ENCODE data around the gene VIPR2. TPM values are rescaled to one million over a fixed set of nuclear protein-coding genes. Genes with fewer than 3 reads are reported as not detected.

Gene VIPR2
- total and polyA plus RNA-seq, 2 donors, result 6.9 to 22.8 TPM

DNA sequence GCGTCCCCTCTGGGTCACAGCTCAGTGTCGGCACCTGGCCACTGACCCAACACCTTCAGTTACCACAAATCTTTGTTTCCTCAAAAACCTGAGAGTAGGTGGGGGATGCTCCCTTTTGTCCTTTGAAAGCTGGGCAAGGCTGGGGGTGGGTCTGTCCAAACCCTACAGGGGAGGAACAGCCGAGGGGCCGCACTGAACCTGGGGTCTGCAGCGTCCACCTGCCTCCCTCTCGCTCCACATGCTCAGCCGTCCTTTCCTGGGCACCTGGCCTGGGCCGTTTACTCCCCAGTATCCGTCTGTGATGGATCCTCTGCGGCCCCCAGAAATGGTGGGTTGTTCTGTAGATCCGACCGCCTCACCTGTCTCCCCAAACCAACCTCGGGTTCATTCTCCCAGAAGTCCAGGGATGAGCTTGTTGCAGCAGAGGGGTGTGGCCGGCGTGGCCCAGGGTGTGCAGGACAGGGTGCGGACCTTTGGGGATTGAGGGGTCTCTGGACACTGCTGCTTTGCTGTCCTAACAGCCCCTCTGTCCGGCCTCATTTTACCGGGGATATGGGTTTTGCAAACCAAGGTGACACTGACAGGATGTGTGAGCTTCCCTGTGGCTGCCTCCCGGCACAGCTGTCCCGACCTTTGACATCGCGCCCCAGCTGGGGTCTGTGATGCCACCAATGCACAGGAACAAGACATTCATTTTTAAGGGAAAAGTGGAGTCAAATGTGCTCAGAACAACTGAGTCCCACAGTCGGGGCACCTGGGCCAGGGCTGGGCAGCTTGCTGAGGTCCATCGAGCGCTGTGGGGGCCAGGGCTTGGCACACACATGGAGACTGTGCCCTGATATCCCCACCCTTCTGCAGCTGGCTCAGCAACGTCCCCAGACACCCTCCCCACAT, 115.9 kb downstream of the VIPR2 start:
- H3K4me1 ChIP-seq (ENCODE audit: control insufficient read depth in 2 of 2, insufficient read depth in 2 of 2, low read length in 2 of 2), result peaks cover 15 to 56% of the 10 kb centered on the region in 2 donors
- H3K36me3 ChIP-seq (ENCODE audit: control insufficient read depth in 2 of 2, insufficient read depth in 2 of 2, low read length in 1 of 2), result peaks cover 0 to 15% of the 10 kb centered on the region in 2 donors
- WGBS, result 86% methylated on average over 26 of the region's 26 CpGs
- DNase-seq (ENCODE audit: low read depth in 6 of 9, low spot score in 9 of 9), result no peak
- H3K27ac ChIP-seq (ENCODE audit: low read depth in 1 of 2, low read length in 1 of 2), result no peak overlapping the region
- H3K4me3 ChIP-seq (ENCODE audit: low read length in 2 of 2), result no peak overlapping the region
- H3K27me3 ChIP-seq (ENCODE audit: control insufficient read depth in 2 of 2, insufficient read depth in 1 of 2, low read length in 1 of 2), result peaks cover 0 to 38% of the 10 kb centered on the region in 2 donors
- H3K9me3 ChIP-seq (ENCODE audit: control insufficient read depth in 2 of 2, insufficient read depth in 1 of 2, low read length in 1 of 2), result no peaks in the 10 kb centered on the region

- Histone ChIP-seq H3K4me3 (ENCODE audit: low read length in 2 of 2) (no peak overlapping the region), H3K9me3 (ENCODE audit: control insufficient read depth in 2 of 2, insufficient read depth in 1 of 2, low read length in 1 of 2) (peaks cover 0 to 2% of the 10 kb centered on the region in 2 donors), H3K27ac (ENCODE audit: low read depth in 1 of 2, low read length in 1 of 2) (peak overlapping the region; percentile 18 to 43), H3K36me3 (ENCODE audit: control insufficient read depth in 2 of 2, insufficient read depth in 2 of 2, low read length in 1 of 2) (peaks cover 0 to 7% of the 10 kb centered on the region in 2 donors), H3K27me3 (ENCODE audit: control insufficient read depth in 2 of 2, insufficient read depth in 1 of 2, low read length in 1 of 2) (peaks cover 0 to 36% of the 10 kb centered on the region in 2 donors), H3K4me1 (ENCODE audit: control insufficient read depth in 2 of 2, insufficient read depth in 2 of 2, low read length in 2 of 2) (peaks cover 15 to 56% of the 10 kb centered on the region in 2 donors)
- DNase-seq (ENCODE audit: low read depth in 6 of 9, low spot score in 9 of 9), result no peak
- WGBS, result 88% methylated on average over 22 of the region's 22 CpGs
Measured at GRCh38 chr7:159027789-159028507, 116.7 kb downstream of the VIPR2 start.

GRCh38 chr7:159027056-159027788, 117.4 kb downstream of the VIPR2 start:
- no peak for DNase-seq (ENCODE audit: low read depth in 6 of 9, low spot score in 9 of 9)
- Histone ChIP-seq H3K4me1 (ENCODE audit: control insufficient read depth in 2 of 2, insufficient read depth in 2 of 2, low read length in 2 of 2) (peaks cover 15 to 56% of the 10 kb centered on the region in 2 donors), H3K27ac (ENCODE audit: low read depth in 1 of 2, low read length in 1 of 2) (peak overlapping the region in 1 of 2 donors; percentile 12), H3K36me3 (ENCODE audit: control insufficient read depth in 2 of 2, insufficient read depth in 2 of 2, low read length in 1 of 2) (peaks cover 0 to 6% of the 10 kb centered on the region in 2 donors), H3K4me3 (ENCODE audit: low read length in 2 of 2) (no peak overlapping the region), H3K27me3 (ENCODE audit: control insufficient read depth in 2 of 2, insufficient read depth in 1 of 2, low read length in 1 of 2) (peaks cover 0 to 34% of the 10 kb centered on the region in 2 donors), H3K9me3 (ENCODE audit: control insufficient read depth in 2 of 2, insufficient read depth in 1 of 2, low read length in 1 of 2) (peaks cover 0 to 7% of the 10 kb centered on the region in 2 donors)
- 89% methylated on average over 22 of the region's 22 CpGs for WGBS

DNA sequence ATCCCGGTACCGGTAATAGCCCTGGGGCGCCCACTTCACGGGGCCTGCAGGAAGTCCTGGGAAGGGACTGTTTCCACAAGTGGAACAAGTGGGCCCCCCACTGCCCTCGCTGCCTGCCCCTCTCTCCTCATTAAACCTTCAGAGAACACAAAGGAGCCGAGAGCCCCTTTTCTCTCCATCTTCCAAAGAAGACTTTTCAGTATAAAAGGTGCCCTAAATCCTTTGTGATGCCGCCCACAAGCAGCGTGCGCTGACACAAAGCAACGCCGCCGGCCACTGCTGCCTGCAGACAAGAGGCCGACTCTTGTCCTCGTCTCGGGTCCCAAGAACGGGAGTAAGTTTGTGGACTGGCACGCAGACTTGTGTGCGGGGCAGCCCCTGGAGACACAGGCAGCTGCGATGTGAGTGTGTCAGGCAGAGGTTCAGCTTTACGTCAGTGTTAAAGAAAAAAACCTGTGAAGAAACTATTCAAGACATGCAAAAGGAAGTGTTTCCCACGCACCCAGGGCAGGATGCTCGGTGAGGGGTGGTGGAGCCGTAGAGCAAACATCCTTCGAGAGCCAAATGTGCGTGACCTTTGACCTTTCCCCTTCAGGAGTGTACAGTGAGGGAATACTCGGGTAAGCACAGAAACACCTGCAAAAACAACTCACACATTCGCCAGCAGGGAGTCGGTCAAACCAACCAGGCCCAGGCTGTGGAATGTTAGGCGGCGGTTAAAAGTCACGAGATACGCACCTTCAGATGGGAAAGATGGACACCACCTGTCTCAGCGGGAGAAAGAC, 118.2 kb downstream of the VIPR2 start:
- Histone ChIP-seq H3K27ac (ENCODE audit: low read depth in 1 of 2, low read length in 1 of 2) (peak overlapping the region in 1 of 2 donors; percentile 46), H3K9me3 (ENCODE audit: control insufficient read depth in 2 of 2, insufficient read depth in 1 of 2, low read length in 1 of 2) (peaks cover 0 to 7% of the 10 kb centered on the region in 2 donors), H3K4me1 (ENCODE audit: control insufficient read depth in 2 of 2, insufficient read depth in 2 of 2, low read length in 2 of 2) (peaks cover 15 to 56% of the 10 kb centered on the region in 2 donors), H3K36me3 (ENCODE audit: control insufficient read depth in 2 of 2, insufficient read depth in 2 of 2, low read length in 1 of 2) (no peaks in the 10 kb centered on the region), H3K27me3 (ENCODE audit: control insufficient read depth in 2 of 2, insufficient read depth in 1 of 2, low read length in 1 of 2) (peaks cover 0 to 26% of the 10 kb centered on the region in 2 donors), H3K4me3 (ENCODE audit: low read length in 2 of 2) (no peak overlapping the region)
- 81% methylated on average over 33 of the region's 33 CpGs for WGBS
- peak in 4 of 9 donors; percentile 55 to 78 (median 62) for DNase-seq (ENCODE audit: low read depth in 6 of 9, low spot score in 9 of 9)

DNA sequence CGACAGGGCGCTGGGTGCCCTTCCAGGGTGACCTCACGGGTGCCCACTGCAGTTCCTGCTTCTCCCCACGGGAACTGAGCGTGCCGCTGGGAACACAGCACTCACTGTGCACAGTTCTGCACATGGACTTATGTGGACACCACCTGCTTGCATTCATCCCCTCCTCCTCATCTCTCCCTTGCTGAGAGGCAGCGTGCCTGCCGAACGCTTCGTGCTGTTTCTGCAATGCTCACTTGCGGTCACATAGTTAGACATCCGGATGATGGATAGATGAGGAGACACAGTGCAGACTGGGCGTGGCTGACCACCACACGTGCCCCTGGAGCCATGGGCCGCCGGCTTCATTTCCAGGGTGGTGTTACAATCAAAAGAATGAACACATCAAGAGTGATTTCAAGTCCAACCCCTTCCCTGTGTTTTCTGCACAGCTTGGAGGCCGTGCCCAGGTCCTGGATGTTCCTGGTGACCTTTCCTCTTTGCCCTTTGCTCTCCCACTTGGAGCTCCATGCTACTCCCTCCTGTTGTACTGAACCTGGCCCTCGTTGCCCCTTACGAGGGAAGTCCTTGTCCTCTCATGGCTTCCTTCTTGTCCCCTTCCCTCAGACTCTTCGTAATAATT, 119.4 kb downstream of the VIPR2 start:
- no peak for DNase-seq (ENCODE audit: low read depth in 6 of 9, low spot score in 9 of 9)
- peaks cover 9 to 45% of the 10 kb centered on the region in 2 donors for H3K4me1 ChIP-seq (ENCODE audit: control insufficient read depth in 2 of 2, insufficient read depth in 2 of 2, low read length in 2 of 2)
- WGBS, result 92% methylated on average over 20 of the region's 20 CpGs
- H3K27ac ChIP-seq (ENCODE audit: low read depth in 1 of 2, low read length in 1 of 2), result no peak overlapping the region
- no peaks in the 10 kb centered on the region for H3K36me3 ChIP-seq (ENCODE audit: control insufficient read depth in 2 of 2, insufficient read depth in 2 of 2, low read length in 1 of 2)
- H3K4me3 ChIP-seq (ENCODE audit: low read length in 2 of 2), result no peak overlapping the region
- peaks cover 4 to 13% of the 10 kb centered on the region in 2 donors for H3K9me3 ChIP-seq (ENCODE audit: control insufficient read depth in 2 of 2, insufficient read depth in 1 of 2, low read length in 1 of 2)
- H3K27me3 ChIP-seq (ENCODE audit: control insufficient read depth in 2 of 2, insufficient read depth in 1 of 2, low read length in 1 of 2), result peaks cover 0 to 15% of the 10 kb centered on the region in 2 donors

GRCh38 chr7:159024280-159024951, 120.3 kb downstream of the VIPR2 start:
- DNase-seq (ENCODE audit: low read depth in 6 of 9, low spot score in 9 of 9), result no peak
- WGBS, result 98% methylated on average over 48 of the region's 48 CpGs
- Histone ChIP-seq H3K27ac (ENCODE audit: low read depth in 1 of 2, low read length in 1 of 2) (no peak overlapping the region), H3K4me3 (ENCODE audit: low read length in 2 of 2) (no peak overlapping the region), H3K4me1 (ENCODE audit: control insufficient read depth in 2 of 2, insufficient read depth in 2 of 2, low read length in 2 of 2) (peaks cover 8 to 41% of the 10 kb centered on the region in 2 donors), H3K36me3 (ENCODE audit: control insufficient read depth in 2 of 2, insufficient read depth in 2 of 2, low read length in 1 of 2) (no peaks in the 10 kb centered on the region), H3K27me3 (ENCODE audit: control insufficient read depth in 2 of 2, insufficient read depth in 1 of 2, low read length in 1 of 2) (peaks cover 0 to 7% of the 10 kb centered on the region in 2 donors), H3K9me3 (ENCODE audit: control insufficient read depth in 2 of 2, insufficient read depth in 1 of 2, low read length in 1 of 2) (peaks cover 4 to 15% of the 10 kb centered on the region in 2 donors)

- Histone ChIP-seq H3K36me3 (ENCODE audit: control insufficient read depth in 2 of 2, insufficient read depth in 2 of 2, low read length in 1 of 2) (no peaks in the 10 kb centered on the region), H3K4me3 (ENCODE audit: low read length in 2 of 2) (no peak overlapping the region), H3K9me3 (ENCODE audit: control insufficient read depth in 2 of 2, insufficient read depth in 1 of 2, low read length in 1 of 2) (peaks cover 4 to 17% of the 10 kb centered on the region in 2 donors), H3K4me1 (ENCODE audit: control insufficient read depth in 2 of 2, insufficient read depth in 2 of 2, low read length in 2 of 2) (peaks cover 6 to 34% of the 10 kb centered on the region in 2 donors), H3K27ac (ENCODE audit: low read depth in 1 of 2, low read length in 1 of 2) (no peak overlapping the region), H3K27me3 (ENCODE audit: control insufficient read depth in 2 of 2, insufficient read depth in 1 of 2, low read length in 1 of 2) (peaks cover 0 to under 1% of the 10 kb centered on the region in 2 donors)
- WGBS, result 94% methylated on average over 12 of the region's 12 CpGs
- no peak for DNase-seq (ENCODE audit: low read depth in 6 of 9, low spot score in 9 of 9)
Measured at GRCh38 chr7:159023746-159024145, 120.9 kb downstream of the VIPR2 start.

Measured in thymus (tissue), 11 donors.